K562 (cell line): ENCODE measurements around the gene CSNK1D. TPM values are rescaled to one million over a fixed set of nuclear protein-coding genes. Genes with fewer than 3 reads are reported as not detected.

ENCODE experiments used
- BRF2 ChIP-seq: IDR thresholded peaks from 3 replicates; pipeline ENCODE4 v1.6.1; 2011; ENCODE audit warnings: borderline replicate concordance, mild to moderate bottlenecking; ENCODE audit not compliant: insufficient read length, insufficient read depth
- ELF1 ChIP-seq: fragments of 200-800 bp; sonication (Bioruptor generic); IDR thresholded peaks from 2 replicates; pipeline ENCODE4 v1.6.1; 2016; ENCODE audit warnings: missing genetic modification characterization, missing compliant biosample characterization
- JUN ChIP-seq, 2 experiments: sonication (generic) in 1 of 2; formaldehyde crosslinking in 1 of 2; IDR thresholded peaks; 2 replicates each; pipeline versions ENCODE4 v1.6.1 to v1.8.0; 2012 to 2022; ENCODE audit warnings: borderline replicate concordance in 2 of 2, mild to moderate bottlenecking in 2 of 2, improper control_type of control experiment in 1 of 2, low read depth in 1 of 2, low read length in 1 of 2, missing genetic modification reagents in 1 of 2
- MTA2 ChIP-seq: fragments of 450-650 bp; IDR thresholded peaks from 2 replicates; pipeline ENCODE4 v1.6.1; 2016; ENCODE audit warnings: low read depth
- NFIC ChIP-seq: fragments of 450-650 bp; IDR thresholded peaks from 2 replicates; pipeline ENCODE4 v1.6.1; 2017; ENCODE audit warnings: mild to moderate bottlenecking, inconsistent platforms
- NUFIP1 ChIP-seq: fragments of 450-650 bp; IDR thresholded peaks from 2 replicates; pipeline ENCODE4 v1.6.1; 2018; ENCODE audit not compliant: partially characterized antibody
- PHF8 ChIP-seq: fragments of 200-600 bp; sonication (generic); IDR thresholded peaks from 2 replicates; pipeline ENCODE4 v1.6.1; 2012; ENCODE audit warnings: mixed run types, mild to moderate bottlenecking, inconsistent platforms, low read length, moderate library complexity, borderline replicate concordance
- PHTF2 ChIP-seq: fragments of 250-450 bp; sonication (Bioruptor Pico); IDR thresholded peaks from 2 replicates; pipeline ENCODE4 v1.5.0; 2021; ENCODE audit warnings: mild to moderate bottlenecking
- POLR2G ChIP-seq: fragments of 200-400 bp; formaldehyde crosslinking; IDR thresholded peaks from 2 replicates; pipeline ENCODE4 v1.6.1; 2017; ENCODE audit warnings: low read depth, mild to moderate bottlenecking, antibody characterized with exemption, low read length, moderate library complexity
- PPARD ChIP-seq: fragments of 250-450 bp; sonication (Bioruptor Pico); IDR thresholded peaks from 2 replicates; pipeline ENCODE4 v1.8.0; 2022; ENCODE audit warnings: inconsistent platforms, mild to moderate bottlenecking, moderate library complexity
- RUNX1 ChIP-seq: sonication (generic); IDR thresholded peaks from 2 replicates; pipeline ENCODE4 v1.6.1; 2016; ENCODE audit warnings: antibody characterized with exemption, low read depth
- SMARCB1 ChIP-seq: IDR thresholded peaks from 2 replicates; pipeline ENCODE4 v1.6.1; 2011; ENCODE audit warnings: improper control_type of control experiment, low read depth; ENCODE audit not compliant: insufficient read length
- ZNF518B ChIP-seq: fragments of 250-450 bp; sonication (Bioruptor Pico); IDR thresholded peaks from 2 replicates; pipeline ENCODE4 v1.5.0; 2021; ENCODE audit warnings: mild to moderate bottlenecking, moderate library complexity
- ZNF785 ChIP-seq: fragments of 250-450 bp; sonication (Bioruptor Pico); IDR thresholded peaks from 2 replicates; pipeline ENCODE4 v1.4.0; 2020; ENCODE audit warnings: mild to moderate bottlenecking
- polyA plus RNA-seq, 8 experiments: library from polyadenylated mRNA; depleted of rRNA in 4 of 8; stranded (reverse) in 5 of 8; unstranded in 3 of 8; fragments of >200 nt; fragmentation: Nextera tagmentation in 2 of 8; fragmentation: Illumina TruSeq in 1 of 8; extraction: Ambion mirVana in 2 of 8; extraction: Trizol in 1 of 8; gene quantifications; 2 replicates each; pipeline versions ENCODE4 v1.2.1 to v1.2.3, GENCODE V29; 2011 to 2014; ENCODE audit warnings: inconsistent platforms in 1 of 8, missing spikeins in 1 of 8
- total RNA-seq, 7 experiments: library from RNA; depleted of rRNA in 6 of 7; stranded (reverse); fragments of >200 nt in 6 of 7; fragmentation: Illumina TruSeq in 2 of 7; extraction: Trizol in 2 of 7; gene quantifications; 2 replicates each; pipeline versions ENCODE4 v1.2.1 to v1.2.3, GENCODE V29; 2011 to 2021; ENCODE audit warnings: low replicate concordance in 1 of 7
- TF ChIP-seq, protein P1 (sequence below), 2 experiments: fragments of 200-800 bp in 1 of 2; sonication (Bioruptor generic) in 1 of 2; sonication (generic) in 1 of 2; formaldehyde crosslinking in 1 of 2; IDR thresholded peaks in 1 of 2; conservative IDR thresholded peaks in 1 of 2; 2 replicates each; pipeline versions ENCODE4 v1.5.0 to v1.6.1; 2016 to 2020; ENCODE audit warnings: missing compliant biosample characterization in 1 of 2, missing genetic modification characterization in 1 of 2, missing genetic modification reagents in 1 of 2
- TF ChIP-seq, protein P2 (sequence below): fragments of 250-450 bp; sonication (Bioruptor Pico); IDR thresholded peaks from 2 replicates; pipeline ENCODE4 v1.8.0; 2021; ENCODE audit warnings: mild to moderate bottlenecking, moderate library complexity
- TF ChIP-seq, protein P3 (sequence below): fragments of 250-450 bp; sonication (Bioruptor Pico); IDR thresholded peaks from 2 replicates; pipeline ENCODE4 v1.8.0; 2022; ENCODE audit warnings: inconsistent platforms, mild to moderate bottlenecking, moderate library complexity, borderline replicate concordance

Gene CSNK1D
- total and polyA plus RNA-seq, 9 of the 15 experiments (the other 6 are each of a cell fraction or from before 2014, with no cell fraction given), result 6.5 to 133 (median 41.3) TPM

GRCh38 chr17:82236142-82236971, 37.1 kb downstream of the CSNK1D start (continued):
- TF ChIP-seq, protein P1, sequence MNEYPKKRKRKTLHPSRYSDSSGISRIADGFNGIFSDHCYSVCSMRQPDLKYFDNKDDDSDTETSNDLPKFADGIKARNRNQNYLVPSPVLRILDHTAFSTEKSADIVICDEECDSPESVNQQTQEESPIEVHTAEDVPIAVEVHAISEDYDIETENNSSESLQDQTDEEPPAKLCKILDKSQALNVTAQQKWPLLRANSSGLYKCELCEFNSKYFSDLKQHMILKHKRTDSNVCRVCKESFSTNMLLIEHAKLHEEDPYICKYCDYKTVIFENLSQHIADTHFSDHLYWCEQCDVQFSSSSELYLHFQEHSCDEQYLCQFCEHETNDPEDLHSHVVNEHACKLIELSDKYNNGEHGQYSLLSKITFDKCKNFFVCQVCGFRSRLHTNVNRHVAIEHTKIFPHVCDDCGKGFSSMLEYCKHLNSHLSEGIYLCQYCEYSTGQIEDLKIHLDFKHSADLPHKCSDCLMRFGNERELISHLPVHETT (CRISPR knock-in tag; conservative IDR thresholded peaks at IDR 0.05 in 1 of 2, IDR thresholded peaks at IDR 0.05 in 1 of 2), result no peak
- TF ChIP-seq SMARCB1 (no peak), ZNF785 (CRISPR knock-in tag) (no peak), ELF1 (tag) (no peak), PHTF2 (CRISPR knock-in tag) (no peak), PHF8 (peak; percentile 35; the same call in 1 of the 2 replicates), MTA2 (0 out of 2 replicates have a peak, but pooled peaks have one; percentile 11), JUN (IDR thresholded peaks at IDR 0.05; ENCODE audit: borderline replicate concordance, low read depth, low read length) (no peak), JUN (CRISPR knock-in tag; IDR thresholded peaks at IDR 0.05; ENCODE audit: borderline replicate concordance) (no peak), BRF2 (no peak), ZNF518B (CRISPR knock-in tag) (no peak), PPARD (CRISPR knock-in tag) (no peak), NFIC (peak; percentile 86), POLR2G (0 out of 2 replicates have a peak, but pooled peaks have one; percentile 58), NUFIP1 (no peak), RUNX1 (no peak)
- TF ChIP-seq, protein P2, sequence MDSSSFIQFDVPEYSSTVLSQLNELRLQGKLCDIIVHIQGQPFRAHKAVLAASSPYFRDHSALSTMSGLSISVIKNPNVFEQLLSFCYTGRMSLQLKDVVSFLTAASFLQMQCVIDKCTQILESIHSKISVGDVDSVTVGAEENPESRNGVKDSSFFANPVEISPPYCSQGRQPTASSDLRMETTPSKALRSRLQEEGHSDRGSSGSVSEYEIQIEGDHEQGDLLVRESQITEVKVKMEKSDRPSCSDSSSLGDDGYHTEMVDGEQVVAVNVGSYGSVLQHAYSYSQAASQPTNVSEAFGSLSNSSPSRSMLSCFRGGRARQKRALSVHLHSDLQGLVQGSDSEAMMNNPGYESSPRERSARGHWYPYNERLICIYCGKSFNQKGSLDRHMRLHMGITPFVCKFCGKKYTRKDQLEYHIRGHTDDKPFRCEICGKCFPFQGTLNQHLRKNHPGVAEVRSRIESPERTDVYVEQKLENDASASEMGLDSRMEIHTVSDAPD (CRISPR knock-in tag), result no peak
- TF ChIP-seq, protein P3, sequence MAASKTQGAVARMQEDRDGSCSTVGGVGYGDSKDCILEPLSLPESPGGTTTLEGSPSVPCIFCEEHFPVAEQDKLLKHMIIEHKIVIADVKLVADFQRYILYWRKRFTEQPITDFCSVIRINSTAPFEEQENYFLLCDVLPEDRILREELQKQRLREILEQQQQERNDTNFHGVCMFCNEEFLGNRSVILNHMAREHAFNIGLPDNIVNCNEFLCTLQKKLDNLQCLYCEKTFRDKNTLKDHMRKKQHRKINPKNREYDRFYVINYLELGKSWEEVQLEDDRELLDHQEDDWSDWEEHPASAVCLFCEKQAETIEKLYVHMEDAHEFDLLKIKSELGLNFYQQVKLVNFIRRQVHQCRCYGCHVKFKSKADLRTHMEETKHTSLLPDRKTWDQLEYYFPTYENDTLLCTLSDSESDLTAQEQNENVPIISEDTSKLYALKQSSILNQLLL (CRISPR knock-in tag), result no peak
